Panc1 (cell line): ENCODE measurements around the gene ZFAND2A. TPM values are rescaled to one million over a fixed set of nuclear protein-coding genes. Genes with fewer than 3 reads are reported as not detected.

Experiments
- ATAC-seq: fragments of 200-7000 bp; cut with Tn5 transposase; 2 replicates; pipeline ENCODE4 v1.9.1; 2020; ENCODE audit warnings: mild to moderate bottlenecking, moderate library complexity
- BruUV-seq: library from RNA; stranded (reverse); fragments of 400-500 nt; replicated peaks from 2 replicates; lab custom pipeline; 2021; lab: Mats Ljungman, UMichigan
- CTCF ChIA-PET: fragments of 300-600 bp; sonication (Branson Sonifier 250); formaldehyde crosslinking; loops from one replicate; lab custom pipeline; 2022; ENCODE audit warnings: antibody characterized with exemption; lab: Charles Lee
- POLR2A ChIA-PET: fragments of 300-600 bp; sonication (Branson Sonifier 250); formaldehyde crosslinking; loops from one replicate; lab custom pipeline; 2022; ENCODE audit warnings: antibody characterized with exemption; lab: Charles Lee
- DNase-seq: peaks from one replicate; pipeline ENCODE4 v3.0.0-alpha.2; 2010; ENCODE audit warnings: low read depth, low spot score
- H3K27ac ChIP-seq: 2 replicates; pipeline ENCODE4 v1.5.1; 2011; ENCODE audit warnings: mild to moderate bottlenecking, low read length, inconsistent platforms
- H3K27me3 ChIP-seq: fragments of 200-500 bp; sonication (Bioruptor generic); 2 replicates; pipeline ENCODE4 v1.6.0; 2014; ENCODE audit warnings: low read length, inconsistent platforms; ENCODE audit not compliant: control insufficient read depth, insufficient read depth
- H3K36me3 ChIP-seq: fragments of 200-500 bp; sonication (Bioruptor generic); 2 replicates; pipeline ENCODE4 v1.5.1; 2014; ENCODE audit warnings: inconsistent platforms, mild to moderate bottlenecking, low read length, moderate library complexity; ENCODE audit not compliant: control insufficient read depth, insufficient read depth
- H3K4me1 ChIP-seq: 2 replicates; pipeline ENCODE4 v1.5.1; 2011; ENCODE audit warnings: inconsistent platforms, mild to moderate bottlenecking, low read length, moderate library complexity; ENCODE audit not compliant: control insufficient read depth, insufficient read depth
- H3K4me3 ChIP-seq, 2 experiments: 2 replicates each; pipeline ENCODE4 v1.5.1; 2011 to 2012; ENCODE audit warnings: low read depth in 2 of 2, low read length in 2 of 2, mild to moderate bottlenecking in 2 of 2, inconsistent platforms in 1 of 2, moderate library complexity in 1 of 2
- H3K9me3 ChIP-seq: fragments of 200-500 bp; sonication (Bioruptor generic); 2 replicates; pipeline ENCODE4 v1.5.1; 2014; ENCODE audit warnings: low read depth, mild to moderate bottlenecking, inconsistent platforms, low read length, moderate library complexity; ENCODE audit not compliant: control insufficient read depth, insufficient read depth
- POLR2AphosphoS5 ChIP-seq: IDR thresholded peaks from 2 replicates; pipeline ENCODE4 v1.6.1; 2012; ENCODE audit warnings: mild to moderate bottlenecking, low read depth, low read length, moderate library complexity
- SIN3A ChIP-seq: IDR thresholded peaks from 2 replicates; pipeline ENCODE4 v1.6.1; 2012; ENCODE audit warnings: low read depth, mild to moderate bottlenecking, low read length, moderate library complexity, borderline replicate concordance; ENCODE audit not compliant: insufficient read depth
- TCF7L2 ChIP-seq: IDR thresholded peaks from 2 replicates; pipeline ENCODE4 v1.6.1; 2011; ENCODE audit warnings: mild to moderate bottlenecking, low read depth, low read length, inconsistent platforms
- in situ Hi-C: cut with HindIII; loops from 2 replicates; pipeline ENCODE4 v1.10.0; 2016; ENCODE audit warnings: low sequenced_read_pairs, low pct_unique_long_range_greater_than_20kb
- intact Hi-C: fragments of 100-400 bp; cut with micrococcal nuclease; formaldehyde crosslinking; loops from one replicate; pipeline ENCODE4 v1.10.0; 2022; ENCODE audit not compliant: unreplicated experiment
- total RNA-seq: library from RNA; stranded (reverse); gene quantifications from one replicate; pipeline ENCODE4 v1.2.1, GENCODE V29; 2021; ENCODE audit not compliant: unreplicated experiment
- TF ChIP-seq, protein P1 (sequence below): fragments of 450-650 bp; IDR thresholded peaks from 2 replicates; pipeline ENCODE4 v1.5.1; 2017; ENCODE audit warnings: mild to moderate bottlenecking
- TF ChIP-seq, protein P2 (sequence below), 2 experiments: IDR thresholded peaks; 2 replicates each; pipeline ENCODE4 v1.6.1; 2011 to 2012; ENCODE audit warnings: low read depth in 2 of 2, control low read depth in 1 of 2, low read length in 1 of 2, mild to moderate bottlenecking in 1 of 2, moderate library complexity in 1 of 2; ENCODE audit not compliant: insufficient read depth in 1 of 2

Gene ZFAND2A
- total RNA-seq, 1 experiment from 2014 or later: 24.1 TPM

DNA sequence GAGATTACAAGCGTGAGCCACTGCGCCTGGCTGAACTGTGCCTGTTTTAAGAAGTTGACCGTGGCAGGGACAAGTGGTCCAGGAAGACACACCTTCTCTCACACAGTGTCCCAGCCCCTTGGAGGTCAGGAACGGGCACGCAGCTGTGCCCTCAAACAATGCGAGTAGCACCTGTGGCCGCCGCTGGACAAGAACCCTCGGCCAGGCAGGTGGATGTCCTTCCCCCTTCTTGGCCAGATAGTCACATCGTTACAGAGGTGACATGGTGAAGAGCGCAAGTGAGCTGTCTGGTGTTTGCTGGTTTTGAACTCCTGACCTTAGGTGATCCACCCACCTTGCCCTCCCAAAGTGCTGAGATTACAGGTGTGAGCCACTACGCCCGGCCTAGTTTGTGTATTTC, 8.8 kb downstream of the ZFAND2A start:
- POLR2A ChIA-PET: interaction anchor here (0.6 kb wide), 1 partner anchor 26 kb away, joined by 8 read pairs; no protein-coding TSS in a partner anchor
- no peak for ATAC-seq
- intact Hi-C loops (no loop called here), in situ Hi-C loops (no loop called here)
- CTCF ChIA-PET: no interaction called here
- TF ChIP-seq, protein P1, sequence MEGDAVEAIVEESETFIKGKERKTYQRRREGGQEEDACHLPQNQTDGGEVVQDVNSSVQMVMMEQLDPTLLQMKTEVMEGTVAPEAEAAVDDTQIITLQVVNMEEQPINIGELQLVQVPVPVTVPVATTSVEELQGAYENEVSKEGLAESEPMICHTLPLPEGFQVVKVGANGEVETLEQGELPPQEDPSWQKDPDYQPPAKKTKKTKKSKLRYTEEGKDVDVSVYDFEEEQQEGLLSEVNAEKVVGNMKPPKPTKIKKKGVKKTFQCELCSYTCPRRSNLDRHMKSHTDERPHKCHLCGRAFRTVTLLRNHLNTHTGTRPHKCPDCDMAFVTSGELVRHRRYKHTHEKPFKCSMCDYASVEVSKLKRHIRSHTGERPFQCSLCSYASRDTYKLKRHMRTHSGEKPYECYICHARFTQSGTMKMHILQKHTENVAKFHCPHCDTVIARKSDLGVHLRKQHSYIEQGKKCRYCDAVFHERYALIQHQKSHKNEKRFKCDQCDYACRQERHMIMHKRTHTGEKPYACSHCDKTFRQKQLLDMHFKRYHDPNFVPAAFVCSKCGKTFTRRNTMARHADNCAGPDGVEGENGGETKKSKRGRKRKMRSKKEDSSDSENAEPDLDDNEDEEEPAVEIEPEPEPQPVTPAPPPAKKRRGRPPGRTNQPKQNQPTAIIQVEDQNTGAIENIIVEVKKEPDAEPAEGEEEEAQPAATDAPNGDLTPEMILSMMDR: no peak
- TF ChIP-seq, protein P2, sequence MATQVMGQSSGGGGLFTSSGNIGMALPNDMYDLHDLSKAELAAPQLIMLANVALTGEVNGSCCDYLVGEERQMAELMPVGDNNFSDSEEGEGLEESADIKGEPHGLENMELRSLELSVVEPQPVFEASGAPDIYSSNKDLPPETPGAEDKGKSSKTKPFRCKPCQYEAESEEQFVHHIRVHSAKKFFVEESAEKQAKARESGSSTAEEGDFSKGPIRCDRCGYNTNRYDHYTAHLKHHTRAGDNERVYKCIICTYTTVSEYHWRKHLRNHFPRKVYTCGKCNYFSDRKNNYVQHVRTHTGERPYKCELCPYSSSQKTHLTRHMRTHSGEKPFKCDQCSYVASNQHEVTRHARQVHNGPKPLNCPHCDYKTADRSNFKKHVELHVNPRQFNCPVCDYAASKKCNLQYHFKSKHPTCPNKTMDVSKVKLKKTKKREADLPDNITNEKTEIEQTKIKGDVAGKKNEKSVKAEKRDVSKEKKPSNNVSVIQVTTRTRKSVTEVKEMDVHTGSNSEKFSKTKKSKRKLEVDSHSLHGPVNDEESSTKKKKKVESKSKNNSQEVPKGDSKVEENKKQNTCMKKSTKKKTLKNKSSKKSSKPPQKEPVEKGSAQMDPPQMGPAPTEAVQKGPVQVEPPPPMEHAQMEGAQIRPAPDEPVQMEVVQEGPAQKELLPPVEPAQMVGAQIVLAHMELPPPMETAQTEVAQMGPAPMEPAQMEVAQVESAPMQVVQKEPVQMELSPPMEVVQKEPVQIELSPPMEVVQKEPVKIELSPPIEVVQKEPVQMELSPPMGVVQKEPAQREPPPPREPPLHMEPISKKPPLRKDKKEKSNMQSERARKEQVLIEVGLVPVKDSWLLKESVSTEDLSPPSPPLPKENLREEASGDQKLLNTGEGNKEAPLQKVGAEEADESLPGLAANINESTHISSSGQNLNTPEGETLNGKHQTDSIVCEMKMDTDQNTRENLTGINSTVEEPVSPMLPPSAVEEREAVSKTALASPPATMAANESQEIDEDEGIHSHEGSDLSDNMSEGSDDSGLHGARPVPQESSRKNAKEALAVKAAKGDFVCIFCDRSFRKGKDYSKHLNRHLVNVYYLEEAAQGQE (IDR thresholded peaks at IDR 0.05; ENCODE audit: insufficient read depth in 1 of 2, low read depth in 2 of 2, low read length in 1 of 2): no peak
- no peak for TF ChIP-seq SIN3A
- no peaks in the 10 kb centered on the region for H3K4me1 ChIP-seq
- DNase-seq: no peak
- H3K36me3 ChIP-seq: peaks cover 5% of the 10 kb centered on the region; the same call in 1 of the 2 replicates
- no peaks in the 10 kb centered on the region for H3K9me3 ChIP-seq
- no peak overlapping the region for H3K27ac ChIP-seq
- no TSS peak for BruUV-seq
- H3K4me3 ChIP-seq: no peak overlapping the region
- no peaks in the 10 kb centered on the region for H3K27me3 ChIP-seq

DNA sequence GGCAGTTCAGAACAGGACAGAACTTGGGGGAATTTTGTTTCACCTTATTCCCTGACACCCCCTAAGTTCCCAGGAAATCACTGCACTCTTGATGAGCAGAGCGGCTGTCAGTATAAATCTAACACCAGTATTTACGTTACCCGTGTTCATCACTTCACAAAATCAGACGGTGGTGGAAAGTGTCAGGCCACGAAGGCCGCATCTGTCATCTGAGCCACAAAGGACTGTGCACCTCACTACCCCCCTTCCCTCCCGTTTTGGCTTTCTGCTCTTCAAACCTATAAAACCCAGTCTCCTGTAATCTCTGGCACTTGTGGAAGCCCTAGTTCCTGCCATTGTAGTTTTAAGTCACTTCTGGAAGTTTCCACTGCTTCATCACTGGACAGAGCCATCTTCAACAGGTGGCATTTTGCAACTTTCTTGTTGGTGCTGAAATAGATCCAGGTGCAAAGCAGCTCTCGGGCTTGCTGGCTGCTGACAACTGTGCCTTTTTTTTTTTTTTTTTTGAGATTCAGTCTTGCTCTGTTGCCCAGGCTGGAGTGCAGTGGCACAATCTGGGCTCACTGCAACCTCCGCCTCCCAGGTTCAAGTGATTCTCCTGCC, 9.5 kb downstream of the ZFAND2A start:
- H3K4me3 ChIP-seq: no peak overlapping the region
- ChIA-PET CTCF (no interaction called here), POLR2A (no interaction called here)
- DNase-seq: no peak
- H3K36me3 ChIP-seq: peaks cover 5% of the 10 kb centered on the region; the same call in 1 of the 2 replicates
- H3K4me1 ChIP-seq: no peaks in the 10 kb centered on the region
- BruUV-seq: no TSS peak
- intact Hi-C loops: no loop called here
- H3K9me3 ChIP-seq: no peaks in the 10 kb centered on the region
- TF ChIP-seq, protein P1: no peak
- TF ChIP-seq POLR2AphosphoS5 (no peak), TCF7L2 (no peak)
- TF ChIP-seq, protein P2 (IDR thresholded peaks at IDR 0.05; ENCODE audit: insufficient read depth in 1 of 2, low read depth in 2 of 2, low read length in 1 of 2): no peak
- in situ Hi-C loops: no loop called here
- H3K27ac ChIP-seq: no peak overlapping the region
- ATAC-seq: no peak
- no peaks in the 10 kb centered on the region for H3K27me3 ChIP-seq
